GM10266 (cell line): ENCODE measurements around the gene XIAP.

Source experiments
- DNase-seq: peaks from one replicate; pipeline ENCODE4 v3.0.0; 2012; ENCODE audit errors: extremely low spot score
- TF ChIP-seq, protein P1 (sequence below): IDR thresholded peaks from 2 replicates; pipeline ENCODE4 v1.5.1; 2012; ENCODE audit warnings: mild to moderate bottlenecking, low read depth; ENCODE audit not compliant: control insufficient read depth, insufficient read depth; ENCODE audit errors: missing control alignments

XIAP gene

DNA sequence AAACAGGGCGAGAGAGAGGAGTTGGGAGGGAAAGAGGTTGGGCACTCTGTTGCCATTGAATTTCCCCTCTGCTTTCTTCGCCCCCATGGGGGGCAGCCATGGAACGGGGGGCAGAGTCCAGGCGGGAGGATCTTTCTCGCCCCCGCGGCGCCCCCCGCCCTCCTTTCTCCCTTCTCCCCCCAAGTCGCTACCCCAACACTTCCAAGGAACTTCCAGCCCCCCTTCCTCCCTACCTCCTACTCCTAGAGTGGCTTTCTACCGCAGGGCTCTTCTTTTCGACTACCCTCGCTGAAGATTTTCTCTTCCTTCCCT lies 101.1 kb downstream of the XIAP start:
- no peak for DNase-seq

DNA sequence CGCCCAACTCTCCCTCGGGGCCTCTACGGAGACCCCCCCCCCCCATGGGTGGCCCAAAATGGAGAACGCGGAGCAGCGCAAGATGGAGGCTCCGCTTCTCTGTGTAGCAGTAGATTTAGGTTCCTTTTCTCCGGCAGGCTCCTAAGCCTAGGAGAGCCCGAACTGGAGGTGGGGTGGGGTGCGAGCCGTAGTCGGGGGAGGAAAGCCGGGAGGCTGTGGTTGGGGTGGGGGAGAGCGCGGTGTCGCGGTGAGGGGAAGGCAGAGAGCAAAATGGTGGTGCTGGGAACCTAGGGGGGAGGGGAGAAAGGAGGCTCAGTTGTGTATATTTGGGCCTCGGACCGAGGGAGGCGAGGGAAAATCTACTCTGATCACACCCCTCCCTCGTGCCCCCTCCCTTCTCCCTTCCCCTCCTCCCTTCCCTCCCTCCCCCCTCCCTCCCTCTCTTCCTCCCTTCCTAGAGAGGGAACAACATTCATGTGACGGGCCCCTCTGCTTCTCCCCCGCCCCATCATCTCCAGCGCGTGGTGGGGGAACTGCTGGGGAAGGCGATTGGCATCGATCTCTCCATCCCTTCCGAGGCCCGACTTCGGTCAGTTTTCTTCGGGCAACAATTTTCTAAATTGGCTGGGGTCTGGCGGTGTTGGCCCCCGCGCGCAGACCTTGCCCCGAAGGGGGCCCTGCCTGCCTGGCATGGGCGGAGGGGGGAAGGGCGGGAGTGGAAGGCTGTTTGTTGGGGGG lies 101.6 kb downstream of the XIAP start, which contains the start of gene STAG2:
Gene STAG2, plus strand, starts transcription at position 439 of the 738 bp plus-strand sequence. CDS start 60,922 bp downstream, outside the sequence.
- TF ChIP-seq, protein P1, sequence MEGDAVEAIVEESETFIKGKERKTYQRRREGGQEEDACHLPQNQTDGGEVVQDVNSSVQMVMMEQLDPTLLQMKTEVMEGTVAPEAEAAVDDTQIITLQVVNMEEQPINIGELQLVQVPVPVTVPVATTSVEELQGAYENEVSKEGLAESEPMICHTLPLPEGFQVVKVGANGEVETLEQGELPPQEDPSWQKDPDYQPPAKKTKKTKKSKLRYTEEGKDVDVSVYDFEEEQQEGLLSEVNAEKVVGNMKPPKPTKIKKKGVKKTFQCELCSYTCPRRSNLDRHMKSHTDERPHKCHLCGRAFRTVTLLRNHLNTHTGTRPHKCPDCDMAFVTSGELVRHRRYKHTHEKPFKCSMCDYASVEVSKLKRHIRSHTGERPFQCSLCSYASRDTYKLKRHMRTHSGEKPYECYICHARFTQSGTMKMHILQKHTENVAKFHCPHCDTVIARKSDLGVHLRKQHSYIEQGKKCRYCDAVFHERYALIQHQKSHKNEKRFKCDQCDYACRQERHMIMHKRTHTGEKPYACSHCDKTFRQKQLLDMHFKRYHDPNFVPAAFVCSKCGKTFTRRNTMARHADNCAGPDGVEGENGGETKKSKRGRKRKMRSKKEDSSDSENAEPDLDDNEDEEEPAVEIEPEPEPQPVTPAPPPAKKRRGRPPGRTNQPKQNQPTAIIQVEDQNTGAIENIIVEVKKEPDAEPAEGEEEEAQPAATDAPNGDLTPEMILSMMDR: no peak
- DNase-seq: peak; percentile 35

More for the DNA sequence above, 101.1 kb downstream of the XIAP start:
- TF ChIP-seq, protein P1: no peak

DNA sequence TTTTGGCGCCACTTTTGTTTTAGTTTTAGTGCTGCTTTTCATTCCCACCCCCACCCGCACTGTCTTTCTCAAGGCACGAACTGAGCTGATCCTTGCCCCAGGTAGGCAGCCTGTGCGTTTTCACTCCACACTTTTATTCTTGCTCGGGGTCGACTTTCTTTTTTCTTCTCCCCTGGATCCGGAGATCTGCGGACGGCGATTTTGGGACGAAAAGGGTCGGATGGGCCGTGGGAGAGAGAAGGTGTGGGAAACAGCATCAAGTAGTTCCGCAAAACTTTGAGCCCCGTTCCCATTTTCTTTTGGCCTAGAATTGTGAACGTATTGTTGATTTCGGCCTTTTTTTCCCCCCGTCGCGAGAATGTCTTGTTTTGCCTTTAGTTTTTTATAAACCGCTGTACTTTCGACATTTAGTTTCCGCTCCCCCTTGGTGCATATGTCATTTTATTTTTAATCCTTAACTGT lies 102.2 kb downstream of the XIAP start:
- DNase-seq: no peak
- TF ChIP-seq, protein P1: no peak

DNA sequence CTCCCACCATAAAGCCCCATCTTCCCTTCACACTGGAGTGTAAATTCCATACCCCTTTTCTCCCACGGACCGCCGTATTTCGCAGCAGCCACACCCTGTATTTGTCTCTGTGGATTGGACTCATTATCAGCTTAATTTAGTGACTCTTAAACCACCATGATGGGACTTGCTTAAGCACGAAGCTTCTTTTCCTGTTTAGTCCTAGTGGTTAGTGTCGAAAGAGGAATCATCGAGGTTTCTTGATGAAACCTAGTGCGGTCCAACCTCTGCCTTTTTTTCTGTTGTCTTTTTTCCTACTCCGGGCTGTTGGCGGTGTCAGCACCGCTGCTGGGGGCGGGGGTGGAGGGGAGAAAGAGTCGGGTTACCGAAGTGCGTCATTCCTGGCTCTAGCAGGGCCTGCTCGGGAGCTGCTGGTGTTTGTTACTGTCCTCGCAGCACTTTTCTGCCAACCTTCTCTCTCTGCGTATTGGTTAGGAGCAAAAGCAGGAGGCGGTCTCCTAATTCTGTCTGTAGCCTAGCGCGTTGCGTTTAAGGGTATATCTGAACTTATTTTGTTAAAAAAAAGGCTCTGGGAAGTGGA lies 103.0 kb downstream of the XIAP start:
- TF ChIP-seq, protein P1: no peak
- DNase-seq: peak; percentile 61
